HCT116 (cell line): ENCODE results near the gene DLG2.

Source experiments
- CEBPB ChIP-seq: IDR thresholded peaks from 2 replicates; pipeline ENCODE4 v1.6.1; 2012; ENCODE audit warnings: low read depth
- EZH2 ChIP-seq: fragments of 200-600 bp; sonication (generic); IDR thresholded peaks from 2 replicates; pipeline ENCODE4 v1.6.1; 2017; ENCODE audit warnings: antibody characterized with exemption, mixed run types
- EZH2phosphoT487 ChIP-seq: fragments of 200-600 bp; IDR thresholded peaks from 2 replicates; pipeline ENCODE4 v1.6.1; 2018; ENCODE audit warnings: antibody characterized with exemption, borderline replicate concordance
- JUND ChIP-seq: IDR thresholded peaks from 2 replicates; pipeline ENCODE4 v1.6.1; 2012
- POLR2A ChIP-seq: IDR thresholded peaks from 2 replicates; pipeline ENCODE4 v1.7.0; 2011; ENCODE audit warnings: borderline replicate concordance; ENCODE audit not compliant: insufficient read depth, insufficient read length; ENCODE audit errors: extremely low read depth
- POLR2AphosphoS5 ChIP-seq: IDR thresholded peaks from 2 replicates; pipeline ENCODE4 v1.6.1; 2011; ENCODE audit warnings: mild to moderate bottlenecking, low read depth, low read length, moderate library complexity
- RAD21 ChIP-seq: IDR thresholded peaks from 2 replicates; pipeline ENCODE4 v1.6.1; 2012; ENCODE audit warnings: low read depth, mild to moderate bottlenecking
- SRF ChIP-seq: IDR thresholded peaks from 2 replicates; pipeline ENCODE4 v1.6.1; 2012; ENCODE audit warnings: low read depth
- YY1 ChIP-seq: IDR thresholded peaks from 2 replicates; pipeline ENCODE4 v1.6.1; 2011; ENCODE audit warnings: low read length, low read depth, moderate library complexity, mild to moderate bottlenecking; ENCODE audit not compliant: insufficient replicate concordance; ENCODE audit errors: extremely low read depth
- ZFX ChIP-seq: fragments of 450-650 bp; IDR thresholded peaks from 2 replicates; pipeline ENCODE4 v1.6.1; 2017
- ZNF274 ChIP-seq: fragments of 200-500 bp; sonication (Bioruptor generic); IDR thresholded peaks from 2 replicates; pipeline ENCODE4 v1.6.1; 2014; ENCODE audit warnings: mild to moderate bottlenecking, low read depth, low read length, inconsistent platforms
- TF ChIP-seq, protein P1 (sequence below), 3 experiments: fragments of 200-600 bp in 1 of 3; sonication (generic) in 1 of 3; IDR thresholded peaks in 2 of 3; conservative IDR thresholded peaks in 1 of 3; 2 replicates each; pipeline ENCODE4 v1.5.1; 2012 to 2017; ENCODE audit warnings: low read depth in 2 of 3, low read length in 2 of 3, antibody characterized with exemption in 1 of 3, borderline replicate concordance in 1 of 3, control low read depth in 1 of 3, mild to moderate bottlenecking in 1 of 3, mixed read lengths in 1 of 3, mixed run types in 1 of 3, moderate library complexity in 1 of 3; ENCODE audit not compliant: insufficient read depth in 1 of 3
- TF ChIP-seq, protein P2 (sequence below): IDR thresholded peaks from 2 replicates; pipeline ENCODE4 v1.6.1; 2011; ENCODE audit warnings: mild to moderate bottlenecking, low read length, moderate library complexity; ENCODE audit not compliant: insufficient replicate concordance; ENCODE audit errors: extremely low read depth
- TF ChIP-seq, protein P3 (sequence below): IDR thresholded peaks from 2 replicates; pipeline ENCODE4 v1.6.1; 2012; ENCODE audit warnings: low read depth

DNA sequence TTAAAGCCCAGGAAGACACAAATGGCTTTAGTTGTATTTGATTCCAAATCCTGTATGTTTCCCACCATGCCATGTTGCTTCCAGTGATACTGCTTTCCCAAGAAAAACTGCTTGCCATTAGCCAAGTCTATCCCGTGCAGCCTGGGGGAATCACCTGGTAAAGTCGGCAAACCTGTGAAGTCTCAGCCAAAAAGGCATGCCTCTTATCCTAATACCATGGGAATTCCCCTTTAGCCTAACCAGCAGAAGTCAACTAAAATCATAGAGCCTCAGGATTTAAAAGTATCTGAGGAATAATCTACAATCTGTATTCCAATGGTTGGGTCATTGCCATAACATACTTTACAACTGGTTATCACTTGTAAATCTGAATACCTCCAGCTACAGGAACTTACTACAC is 869.4 kb downstream of the DLG2 start:
- no peak for TF ChIP-seq ZFX
- TF ChIP-seq JUND = no peak
- TF ChIP-seq, protein P1, sequence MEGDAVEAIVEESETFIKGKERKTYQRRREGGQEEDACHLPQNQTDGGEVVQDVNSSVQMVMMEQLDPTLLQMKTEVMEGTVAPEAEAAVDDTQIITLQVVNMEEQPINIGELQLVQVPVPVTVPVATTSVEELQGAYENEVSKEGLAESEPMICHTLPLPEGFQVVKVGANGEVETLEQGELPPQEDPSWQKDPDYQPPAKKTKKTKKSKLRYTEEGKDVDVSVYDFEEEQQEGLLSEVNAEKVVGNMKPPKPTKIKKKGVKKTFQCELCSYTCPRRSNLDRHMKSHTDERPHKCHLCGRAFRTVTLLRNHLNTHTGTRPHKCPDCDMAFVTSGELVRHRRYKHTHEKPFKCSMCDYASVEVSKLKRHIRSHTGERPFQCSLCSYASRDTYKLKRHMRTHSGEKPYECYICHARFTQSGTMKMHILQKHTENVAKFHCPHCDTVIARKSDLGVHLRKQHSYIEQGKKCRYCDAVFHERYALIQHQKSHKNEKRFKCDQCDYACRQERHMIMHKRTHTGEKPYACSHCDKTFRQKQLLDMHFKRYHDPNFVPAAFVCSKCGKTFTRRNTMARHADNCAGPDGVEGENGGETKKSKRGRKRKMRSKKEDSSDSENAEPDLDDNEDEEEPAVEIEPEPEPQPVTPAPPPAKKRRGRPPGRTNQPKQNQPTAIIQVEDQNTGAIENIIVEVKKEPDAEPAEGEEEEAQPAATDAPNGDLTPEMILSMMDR (IDR thresholded peaks at IDR 0.05 in 2 of 3, conservative IDR thresholded peaks at IDR 0.05 in 1 of 3; ENCODE audit: borderline replicate concordance in 1 of 3, insufficient read depth in 1 of 3, low read depth in 2 of 3, low read length in 2 of 3) = no peak
- TF ChIP-seq POLR2A = no peak
- TF ChIP-seq POLR2AphosphoS5 = no peak
- TF ChIP-seq SRF = no peak
- no peak for TF ChIP-seq RAD21
- TF ChIP-seq EZH2 = no peak
- no peak for TF ChIP-seq EZH2phosphoT487
- TF ChIP-seq ZNF274 = no peak
- TF ChIP-seq, protein P2, sequence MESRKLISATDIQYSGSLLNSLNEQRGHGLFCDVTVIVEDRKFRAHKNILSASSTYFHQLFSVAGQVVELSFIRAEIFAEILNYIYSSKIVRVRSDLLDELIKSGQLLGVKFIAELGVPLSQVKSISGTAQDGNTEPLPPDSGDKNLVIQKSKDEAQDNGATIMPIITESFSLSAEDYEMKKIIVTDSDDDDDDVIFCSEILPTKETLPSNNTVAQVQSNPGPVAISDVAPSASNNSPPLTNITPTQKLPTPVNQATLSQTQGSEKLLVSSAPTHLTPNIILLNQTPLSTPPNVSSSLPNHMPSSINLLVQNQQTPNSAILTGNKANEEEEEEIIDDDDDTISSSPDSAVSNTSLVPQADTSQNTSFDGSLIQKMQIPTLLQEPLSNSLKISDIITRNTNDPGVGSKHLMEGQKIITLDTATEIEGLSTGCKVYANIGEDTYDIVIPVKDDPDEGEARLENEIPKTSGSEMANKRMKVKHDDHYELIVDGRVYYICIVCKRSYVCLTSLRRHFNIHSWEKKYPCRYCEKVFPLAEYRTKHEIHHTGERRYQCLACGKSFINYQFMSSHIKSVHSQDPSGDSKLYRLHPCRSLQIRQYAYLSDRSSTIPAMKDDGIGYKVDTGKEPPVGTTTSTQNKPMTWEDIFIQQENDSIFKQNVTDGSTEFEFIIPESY = no peak
- TF ChIP-seq CEBPB = no peak
- no peak for TF ChIP-seq YY1
- TF ChIP-seq, protein P3, sequence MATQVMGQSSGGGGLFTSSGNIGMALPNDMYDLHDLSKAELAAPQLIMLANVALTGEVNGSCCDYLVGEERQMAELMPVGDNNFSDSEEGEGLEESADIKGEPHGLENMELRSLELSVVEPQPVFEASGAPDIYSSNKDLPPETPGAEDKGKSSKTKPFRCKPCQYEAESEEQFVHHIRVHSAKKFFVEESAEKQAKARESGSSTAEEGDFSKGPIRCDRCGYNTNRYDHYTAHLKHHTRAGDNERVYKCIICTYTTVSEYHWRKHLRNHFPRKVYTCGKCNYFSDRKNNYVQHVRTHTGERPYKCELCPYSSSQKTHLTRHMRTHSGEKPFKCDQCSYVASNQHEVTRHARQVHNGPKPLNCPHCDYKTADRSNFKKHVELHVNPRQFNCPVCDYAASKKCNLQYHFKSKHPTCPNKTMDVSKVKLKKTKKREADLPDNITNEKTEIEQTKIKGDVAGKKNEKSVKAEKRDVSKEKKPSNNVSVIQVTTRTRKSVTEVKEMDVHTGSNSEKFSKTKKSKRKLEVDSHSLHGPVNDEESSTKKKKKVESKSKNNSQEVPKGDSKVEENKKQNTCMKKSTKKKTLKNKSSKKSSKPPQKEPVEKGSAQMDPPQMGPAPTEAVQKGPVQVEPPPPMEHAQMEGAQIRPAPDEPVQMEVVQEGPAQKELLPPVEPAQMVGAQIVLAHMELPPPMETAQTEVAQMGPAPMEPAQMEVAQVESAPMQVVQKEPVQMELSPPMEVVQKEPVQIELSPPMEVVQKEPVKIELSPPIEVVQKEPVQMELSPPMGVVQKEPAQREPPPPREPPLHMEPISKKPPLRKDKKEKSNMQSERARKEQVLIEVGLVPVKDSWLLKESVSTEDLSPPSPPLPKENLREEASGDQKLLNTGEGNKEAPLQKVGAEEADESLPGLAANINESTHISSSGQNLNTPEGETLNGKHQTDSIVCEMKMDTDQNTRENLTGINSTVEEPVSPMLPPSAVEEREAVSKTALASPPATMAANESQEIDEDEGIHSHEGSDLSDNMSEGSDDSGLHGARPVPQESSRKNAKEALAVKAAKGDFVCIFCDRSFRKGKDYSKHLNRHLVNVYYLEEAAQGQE = no peak
